UCSD-AML1 (cell line): Measurements from ENCODE around the gene FAM25A.
"Not testable (repeated sequence)": the region's sequence is repeated elsewhere in the genome, so short reads cannot be mapped to it uniquely, and the experiment has no call there.

ENCODE experiments used
- DNase-seq: peaks from one replicate; lab custom pipeline; 2025; ENCODE audit not compliant: unreplicated experiment; lab: John Stamatoyannopoulos, UW

The FAM25A gene

DNA sequence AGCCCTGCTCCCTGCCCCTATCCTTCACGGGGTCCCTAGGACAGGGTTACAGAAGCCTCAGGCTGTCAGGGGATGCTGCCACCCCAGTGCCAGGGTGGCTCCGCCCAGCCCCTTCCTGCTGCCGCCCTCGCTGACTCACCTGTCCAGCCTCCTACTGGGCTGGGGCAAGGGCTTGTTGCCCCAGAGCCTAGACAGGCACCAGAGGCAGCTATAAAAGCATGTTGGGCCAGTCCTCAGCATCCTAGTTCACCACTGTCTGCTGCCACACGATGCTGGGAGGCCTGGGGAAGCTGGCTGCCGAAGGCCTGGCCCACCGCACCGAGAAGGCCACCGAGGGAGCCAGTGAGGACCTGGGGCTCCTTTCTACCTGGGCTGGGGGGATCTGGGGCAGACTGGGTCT is at the start of gene FAM25A:
TSS of gene FAM25A (plus strand) at position 239 of the 400 bp plus-strand sequence. CDS start at position 270, 31 bp downstream.
- DNase-seq: not testable (repeated sequence)

DNA sequence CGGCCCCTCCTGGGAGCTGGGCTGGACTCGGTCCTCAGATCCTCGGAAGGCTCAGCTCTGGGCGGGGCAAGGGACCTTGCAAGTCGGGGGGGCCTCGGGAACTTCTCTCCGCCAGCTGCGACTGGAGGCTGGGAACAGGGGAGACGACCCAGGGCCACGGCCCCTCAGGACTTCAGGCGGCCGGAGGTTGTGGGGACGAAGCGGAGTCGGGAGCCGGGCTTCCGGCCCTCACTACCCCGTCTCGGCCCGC is 49.2 kb upstream of the FAM25A start:
- no peak for DNase-seq

GRCh38 chr10:86971232-86971991 is 48.7 kb upstream of the FAM25A start:
- peak; percentile 84 for DNase-seq

DNA sequence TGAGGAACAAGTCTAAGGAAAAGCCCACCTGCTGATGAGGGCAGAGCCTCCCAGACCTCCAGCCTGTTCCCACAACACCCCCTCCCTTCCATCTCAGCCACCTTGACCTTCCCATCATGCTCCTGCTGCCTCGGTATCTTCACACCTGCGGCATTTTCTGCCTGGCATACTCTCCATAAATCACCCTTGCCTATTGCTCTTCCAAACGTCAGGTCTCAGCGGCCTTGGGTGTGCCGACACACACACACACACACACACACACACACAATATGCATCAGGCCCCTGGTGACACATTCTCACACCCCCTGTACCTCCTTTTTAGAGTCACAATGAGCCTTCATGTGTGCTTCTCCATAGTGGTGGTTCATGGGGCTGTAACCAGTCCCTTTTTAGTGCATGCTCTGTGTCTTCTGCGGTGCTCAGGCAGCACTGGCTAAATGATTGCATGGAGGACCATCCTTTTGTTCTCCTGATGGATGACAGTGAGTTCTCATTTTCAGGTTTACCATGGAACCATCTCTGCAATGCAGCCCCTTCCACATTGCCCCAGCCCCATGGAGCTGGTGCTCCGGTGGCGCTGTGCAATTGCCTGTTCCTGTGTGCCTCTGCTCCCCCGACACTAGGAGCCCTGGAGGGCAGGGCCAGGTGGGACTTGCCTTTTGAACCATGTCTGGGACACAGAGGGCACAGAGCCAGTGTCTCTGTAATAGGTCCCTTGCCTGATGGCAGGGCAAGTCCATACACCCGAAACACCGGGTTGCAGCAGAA is 47.3 kb upstream of the FAM25A start:
- DNase-seq: no peak

DNA sequence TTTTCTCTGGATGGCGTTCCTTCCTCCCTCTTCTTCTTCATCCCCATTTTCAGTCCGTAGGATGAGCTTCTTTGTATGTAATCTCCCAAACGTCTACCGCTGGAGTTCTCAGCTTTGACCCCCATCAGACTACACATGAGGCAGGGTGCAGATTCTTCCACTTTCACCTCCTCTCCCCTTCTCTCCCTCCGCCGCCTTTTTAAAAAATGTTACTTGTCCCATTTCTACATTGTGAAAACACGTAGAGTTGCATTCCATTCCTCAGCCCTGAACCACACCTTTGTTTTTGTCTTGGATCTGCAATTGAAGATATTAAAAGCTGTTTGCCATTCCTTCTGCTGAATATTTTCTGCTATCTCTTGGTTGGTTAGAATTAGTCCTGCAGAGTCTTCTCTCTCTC is 45.6 kb upstream of the FAM25A start:
- no peak for DNase-seq

- no peak for DNase-seq
Measured at GRCh38 chr10:86976362-86977056, 43.6 kb upstream of the FAM25A start.

- not testable (repeated sequence) for DNase-seq
Measured at GRCh38 chr10:86978457-86978856, 41.6 kb upstream of the FAM25A start.

GRCh38 chr10:86979296-86979818 is 40.7 kb upstream of the FAM25A start:
- DNase-seq: no peak

DNA sequence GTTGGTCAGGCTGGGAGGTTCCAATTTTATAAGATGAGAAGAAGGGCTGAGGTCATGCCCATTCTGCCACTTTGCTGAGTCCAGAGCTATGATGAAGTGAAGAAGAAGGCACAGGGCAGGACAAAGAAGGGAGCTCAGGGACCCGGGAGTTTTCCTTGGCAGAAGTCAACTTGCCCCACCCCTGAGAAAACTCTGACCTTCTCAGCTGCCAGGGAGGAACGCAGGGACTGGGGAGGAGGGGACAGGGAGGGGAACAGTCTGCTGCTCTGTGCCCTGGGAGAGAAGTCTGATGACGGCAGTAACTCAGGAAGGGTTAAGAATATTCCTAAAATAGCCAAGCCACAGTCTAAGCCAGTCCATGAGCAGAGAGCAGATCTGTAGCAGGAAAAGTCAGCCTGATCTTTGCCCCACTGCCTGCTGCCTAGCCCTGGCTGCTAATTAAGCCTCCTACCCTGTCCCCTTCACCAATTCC is 40.1 kb upstream of the FAM25A start:
- no peak for DNase-seq

GRCh38 chr10:86981020-86981419 is 39.1 kb upstream of the FAM25A start:
- DNase-seq: not testable (repeated sequence)

- DNase-seq: no peak
Measured at GRCh38 chr10:86981716-86982115, 38.4 kb upstream of the FAM25A start.

- not testable (repeated sequence) for DNase-seq
Measured at GRCh38 chr10:86984498-86984897, 35.6 kb upstream of the FAM25A start.

- no peak for DNase-seq
Measured at GRCh38 chr10:86988520-86988919, 31.6 kb upstream of the FAM25A start.

- not testable (repeated sequence) for DNase-seq
Measured at GRCh38 chr10:86991362-86991761, 28.7 kb upstream of the FAM25A start.

DNA sequence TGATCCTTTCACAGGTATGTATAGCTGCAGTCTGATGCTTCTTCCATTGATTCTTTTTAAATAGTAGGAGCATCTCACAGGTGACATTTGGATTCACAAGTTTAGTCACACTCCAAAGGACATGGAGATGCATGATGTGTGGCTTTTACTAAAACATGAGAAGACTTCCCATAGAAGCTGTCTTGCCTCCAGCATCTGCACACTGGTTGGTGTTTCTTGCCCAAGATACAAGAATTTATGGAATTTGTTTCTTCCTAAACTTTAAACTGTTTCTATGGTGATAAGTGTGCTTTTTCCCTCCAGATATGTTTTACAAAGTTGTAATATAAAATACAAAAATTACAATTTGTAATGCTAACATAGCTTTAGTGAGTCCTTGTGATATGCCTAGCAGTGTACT is 27.6 kb upstream of the FAM25A start:
- no peak for DNase-seq

DNA sequence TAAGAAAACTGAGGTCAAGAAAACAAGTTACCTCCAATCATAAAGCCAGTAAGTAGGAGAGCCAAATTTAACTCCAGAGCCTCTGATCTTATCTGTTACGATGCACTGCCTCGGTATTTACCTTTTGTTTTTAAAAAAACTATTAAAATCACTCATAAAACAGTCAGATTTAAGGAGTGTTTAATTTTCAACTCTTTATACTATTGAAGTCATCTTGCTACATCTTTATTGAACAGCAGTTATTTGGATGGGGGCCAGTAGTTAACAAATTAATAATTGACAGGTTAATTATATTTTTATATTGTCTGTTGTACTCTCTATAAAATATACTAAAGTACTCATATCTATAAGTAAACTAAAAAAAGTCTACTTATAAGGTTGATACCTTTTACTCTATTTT is 27.2 kb upstream of the FAM25A start:
- DNase-seq: no peak

GRCh38 chr10:86999802-87000403 is 20.2 kb upstream of the FAM25A start:
- DNase-seq: not testable (repeated sequence)

DNA sequence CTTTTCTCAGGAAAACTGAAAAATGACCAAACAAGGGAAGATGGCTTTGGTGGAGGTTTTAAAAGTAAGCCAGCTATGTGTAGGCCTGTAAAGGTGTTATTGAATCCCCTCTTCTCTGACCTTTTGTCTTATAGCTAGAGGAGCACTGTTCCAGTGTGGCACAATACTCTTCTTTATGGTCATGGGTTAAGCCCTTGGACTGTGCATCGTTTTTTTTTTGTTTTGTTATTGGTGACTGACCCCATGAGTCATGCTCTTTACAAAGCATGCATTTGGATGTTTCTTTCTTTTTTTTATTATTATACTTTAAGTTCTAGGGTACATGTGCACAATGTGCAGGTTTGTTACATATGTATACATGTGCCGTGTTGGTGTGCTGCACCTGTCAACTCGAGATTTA is 19.6 kb upstream of the FAM25A start:
- DNase-seq: no peak

DNA sequence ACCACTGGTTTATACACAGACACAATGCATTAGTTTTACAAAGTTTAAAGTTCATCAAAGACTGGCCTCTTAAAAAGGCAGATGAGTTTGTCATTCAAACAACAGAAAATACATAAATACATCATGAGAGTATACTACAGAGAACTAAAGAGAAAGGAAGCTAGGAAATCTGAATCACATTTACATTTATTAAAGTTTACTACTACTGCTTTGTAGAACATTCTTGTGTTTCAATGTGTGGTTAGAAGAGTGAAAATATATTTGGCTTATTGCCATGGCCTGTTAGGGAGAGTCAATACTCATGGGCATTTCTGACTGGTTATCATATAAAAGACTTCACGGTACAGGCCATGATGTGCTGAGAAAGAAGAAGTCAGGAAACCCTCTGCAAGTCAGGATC is 13.0 kb upstream of the FAM25A start:
- not testable (repeated sequence) for DNase-seq

DNA sequence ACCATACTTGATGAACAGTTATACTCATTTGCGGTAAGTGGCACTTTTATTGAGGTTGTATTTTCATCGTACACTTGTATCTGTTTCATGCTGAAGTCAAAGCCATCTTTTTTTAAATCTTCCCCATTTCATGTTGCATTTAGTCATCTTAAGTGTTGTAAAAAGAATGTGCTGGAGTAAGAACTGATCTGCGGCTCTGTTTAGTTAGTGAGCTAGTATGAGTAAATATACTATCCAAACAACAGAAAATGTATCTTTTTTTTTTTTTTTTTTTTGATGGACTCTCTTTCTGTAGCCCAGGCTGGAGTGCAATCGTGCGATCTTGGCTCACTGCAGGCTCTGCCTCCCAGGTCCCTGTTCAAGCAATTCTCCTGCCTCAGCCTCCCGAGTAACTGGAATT is 12.4 kb upstream of the FAM25A start:
- not testable (repeated sequence) for DNase-seq

- not testable (repeated sequence) for DNase-seq
Measured at GRCh38 chr10:87008303-87008702, 11.8 kb upstream of the FAM25A start.
